RWPE1 (cell line): ENCODE measurements around the gene LRRC43.

ENCODE experiments used
- CTCF ChIA-PET: fragments of 350-600 bp; sonication (Branson Sonifier 250); formaldehyde crosslinking; extraction: SDS; loops from one replicate; lab custom pipeline; 2021; lab: Yijun Ruan, JAX
- POLR2A ChIA-PET: fragments of 400-600 bp; formaldehyde crosslinking; extraction: SDS; loops from one replicate; lab custom pipeline; 2020; ENCODE audit warnings: antibody characterized with exemption; ENCODE audit not compliant: low non-redundant PET; lab: Yijun Ruan, JAX
- DNase-seq: peaks from one replicate; pipeline ENCODE4 v3.0.0; 2012; ENCODE audit warnings: low spot score
- H3K27ac ChIP-seq: fragments of 450-650 bp; 2 replicates; pipeline ENCODE4 v1.5.1; 2017
- CTCF ChIP-seq: fragments of 450-650 bp; conservative IDR thresholded peaks from 2 replicates; pipeline ENCODE4 v1.5.1; 2017; ENCODE audit warnings: low read depth, mild to moderate bottlenecking

The LRRC43 gene

GRCh38 chr12:122205053-122205925 is 22.4 kb downstream of the LRRC43 start:
- POLR2A ChIA-PET, result interaction anchor here (0.6 kb wide), 1 partner anchor 12 kb away, joined by 3 read pairs; no protein-coding TSS in a partner anchor
- no peak overlapping the region for H3K27ac ChIP-seq
- TF ChIP-seq CTCF, result no peak
- DNase-seq, result no peak
- CTCF ChIA-PET, result interaction anchor here (0.5 to 0.6 kb wide), 2 partner anchors 411 to 1404 kb away, joined by 4 read pairs; no protein-coding TSS in a partner anchor

GRCh38 chr12:122206111-122206881 is 23.4 kb downstream of the LRRC43 start:
- no peak for TF ChIP-seq CTCF
- no peak overlapping the region for H3K27ac ChIP-seq
- POLR2A ChIA-PET, result no interaction called here
- CTCF ChIA-PET, result no interaction called here
- no peak for DNase-seq

GRCh38 chr12:122206976-122207375 is 24.1 kb downstream of the LRRC43 start:
- DNase-seq, result no peak
- ChIA-PET CTCF (interaction anchor here (0.7 kb wide), 1 partner anchor 294 kb away, joined by 3 read pairs; the partner anchor contains the start of gene ZCCHC8), POLR2A (no interaction called here)
- peak overlapping the region; percentile 15; the same call in 1 of the 2 replicates for H3K27ac ChIP-seq
- TF ChIP-seq CTCF, result no peak

GRCh38 chr12:122207391-122207790 is 24.5 kb downstream of the LRRC43 start:
- peak overlapping the region; percentile 15; the same call in 1 of the 2 replicates for H3K27ac ChIP-seq
- ChIA-PET CTCF (interaction anchor here (0.7 kb wide), 1 partner anchor 294 kb away, joined by 3 read pairs; the partner anchor contains the start of gene ZCCHC8), POLR2A (no interaction called here)
- TF ChIP-seq CTCF, result no peak
- DNase-seq, result no peak

- CTCF ChIA-PET, result no interaction called here
Measured at GRCh38 chr12:122208073-122208820, 25.3 kb downstream of the LRRC43 start.

More at GRCh38 chr12:122208073-122208820, 25.3 kb downstream of the LRRC43 start:
- no peak for TF ChIP-seq CTCF
- DNase-seq, result no peak
- POLR2A ChIA-PET, result interaction anchor here (0.5 kb wide), 1 partner anchor 1311 kb away, joined by 3 read pairs; no protein-coding TSS in a partner anchor
- peak overlapping the region; percentile 42 for H3K27ac ChIP-seq
